Activated CD8-positive, alpha-beta memory T cell treated with anti-CD3 and anti-CD28 coated beads, Interleukin-2, amount 50 U/mL, for 24 hours (primary cell): ENCODE data around the gene NTRK2.

Source experiments
- DNase-seq: peaks from one replicate; pipeline ENCODE4 v3.0.0-alpha.2; 2020; ENCODE audit errors: extremely low read depth

Gene NTRK2

DNA sequence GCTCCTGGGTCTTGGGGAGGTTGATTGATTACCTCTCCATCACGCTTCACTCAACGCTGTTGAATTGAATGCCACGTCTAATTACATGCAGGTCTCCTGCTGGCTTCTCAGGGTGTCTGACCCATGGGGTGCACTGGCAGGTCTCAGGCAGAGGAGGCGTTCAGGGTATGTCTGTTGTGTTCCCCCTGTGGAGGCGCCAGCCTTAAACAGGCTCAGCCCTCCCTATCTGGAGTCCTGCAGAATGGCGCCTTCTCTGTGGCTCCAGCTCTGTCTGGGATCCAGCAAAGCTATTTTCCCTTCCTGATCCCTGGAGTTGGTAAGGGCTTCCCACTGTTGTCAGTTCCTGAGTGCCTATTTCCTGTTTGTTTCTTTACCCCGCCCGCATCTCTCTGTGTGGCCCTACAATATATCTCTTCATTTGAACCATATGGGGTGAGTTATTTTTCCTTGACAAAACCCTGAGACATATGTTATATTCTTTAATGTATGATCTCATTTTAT lies 150.0 kb downstream of the NTRK2 start:
- DNase-seq: no peak

DNA sequence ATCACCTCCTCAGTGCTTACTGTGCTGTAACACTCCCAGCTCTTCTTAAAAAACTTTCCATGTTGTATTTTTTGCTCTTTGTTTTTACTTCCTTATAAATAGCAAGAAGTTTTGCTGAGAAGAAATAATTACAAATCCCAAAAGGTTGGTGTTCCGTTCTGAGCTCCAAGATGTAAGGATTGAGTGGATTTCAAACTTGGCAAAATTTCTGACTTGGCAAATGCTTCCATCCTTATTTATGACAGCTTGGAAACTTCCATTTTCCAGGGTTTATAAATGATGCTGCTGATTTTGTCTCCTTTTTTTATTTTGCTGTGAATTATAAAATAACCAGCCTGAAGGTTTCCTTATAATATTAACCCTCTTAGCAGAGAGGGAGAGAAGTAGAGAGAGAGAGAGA lies 151.9 kb downstream of the NTRK2 start:
- DNase-seq: no peak

DNA sequence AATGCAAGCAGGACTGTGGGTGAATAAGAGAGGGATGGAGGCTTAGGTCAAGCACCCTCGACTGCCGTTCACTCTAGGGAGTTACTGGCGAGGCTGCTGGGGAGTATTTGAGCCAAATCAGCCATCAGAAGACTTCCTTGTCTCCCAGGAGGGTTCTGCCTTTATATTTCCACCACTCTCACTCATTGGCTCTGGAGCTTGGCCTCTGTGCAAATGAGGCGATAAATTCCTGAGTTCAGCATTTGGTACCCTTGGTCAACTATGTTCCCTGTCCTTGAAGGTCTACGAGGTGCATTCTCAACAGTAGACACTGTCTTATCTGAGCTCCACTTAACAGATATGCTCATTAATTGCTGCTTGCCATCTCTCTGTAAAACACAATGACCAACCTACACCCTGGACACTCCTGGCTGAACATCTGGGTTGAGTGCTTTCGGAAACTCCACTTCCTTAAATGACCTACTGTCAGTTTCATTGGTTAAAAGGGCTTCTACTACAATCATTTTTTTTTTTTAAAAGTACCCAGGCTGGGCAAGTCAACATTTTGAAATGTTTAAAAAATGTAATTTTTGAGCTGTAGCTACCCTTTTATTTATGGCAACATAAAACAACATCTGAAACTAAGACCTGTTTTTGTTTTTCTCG lies 153.2 kb downstream of the NTRK2 start:
- no peak for DNase-seq

- DNase-seq: no peak
Measured at GRCh38 chr9:84823421-84824271, 154.1 kb downstream of the NTRK2 start.

- DNase-seq: no peak
Measured at GRCh38 chr9:84827216-84827765, 157.8 kb downstream of the NTRK2 start.

DNA sequence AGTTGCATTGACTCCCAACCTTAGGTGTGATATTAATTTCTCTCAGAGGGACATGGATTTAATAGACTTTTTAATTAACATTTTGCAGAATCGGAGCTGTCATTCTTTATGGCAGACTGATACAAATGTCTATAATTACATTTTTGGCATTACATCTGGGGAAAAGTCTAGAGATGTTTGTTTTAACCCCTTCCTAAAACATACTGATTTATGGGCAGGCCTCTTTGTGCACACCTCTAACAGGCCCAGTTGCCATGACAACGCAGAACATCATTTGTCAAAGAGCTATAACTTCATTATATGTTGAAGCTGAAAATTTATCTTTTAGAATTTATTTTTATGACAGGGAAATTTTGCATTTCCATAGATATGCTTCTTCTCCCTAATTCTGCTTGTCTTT lies 158.5 kb downstream of the NTRK2 start:
- no peak for DNase-seq

DNA sequence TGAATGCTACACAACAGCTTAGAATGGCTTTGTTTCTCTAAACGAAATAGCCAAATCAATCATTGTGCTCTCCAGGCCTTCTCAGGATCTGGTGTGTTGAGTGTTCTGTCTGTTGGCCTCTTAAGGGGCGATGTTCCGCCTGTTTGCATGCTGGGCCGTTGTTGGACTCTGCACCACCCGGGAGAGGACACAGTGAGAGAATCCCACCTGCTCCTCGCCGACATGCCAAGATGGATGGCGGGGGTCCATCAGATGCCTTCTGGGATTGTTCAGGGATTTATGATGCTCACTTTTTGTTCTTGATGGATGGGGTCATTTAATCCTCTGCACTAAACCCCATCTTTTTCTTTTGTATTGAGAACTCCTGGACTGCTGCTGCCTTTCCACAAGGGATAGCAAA lies 159.9 kb downstream of the NTRK2 start:
- no peak for DNase-seq

- no peak for DNase-seq
Measured at GRCh38 chr9:84829997-84830696, 160.6 kb downstream of the NTRK2 start.

- DNase-seq: no peak
Measured at GRCh38 chr9:84831377-84831776, 161.8 kb downstream of the NTRK2 start.

DNA sequence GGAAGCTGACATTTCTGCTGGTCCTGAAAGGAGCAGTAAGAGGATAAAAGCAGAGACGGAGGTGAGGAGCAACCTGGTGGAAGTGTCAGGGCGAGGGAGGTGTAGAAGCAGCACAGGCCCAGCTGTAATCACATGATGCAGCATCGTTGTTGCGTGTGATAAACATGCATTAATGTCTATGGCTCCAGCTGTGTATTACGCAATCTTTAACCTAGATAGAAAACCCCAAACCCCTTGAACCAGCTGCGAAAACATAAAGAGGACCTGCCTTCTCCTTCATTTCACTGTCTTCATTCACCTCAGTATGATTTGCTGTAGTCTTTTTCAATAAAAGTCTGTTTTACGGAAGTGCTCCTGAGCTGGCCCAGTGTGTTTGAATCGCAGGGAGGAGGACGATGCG lies 162.9 kb downstream of the NTRK2 start:
- no peak for DNase-seq

DNA sequence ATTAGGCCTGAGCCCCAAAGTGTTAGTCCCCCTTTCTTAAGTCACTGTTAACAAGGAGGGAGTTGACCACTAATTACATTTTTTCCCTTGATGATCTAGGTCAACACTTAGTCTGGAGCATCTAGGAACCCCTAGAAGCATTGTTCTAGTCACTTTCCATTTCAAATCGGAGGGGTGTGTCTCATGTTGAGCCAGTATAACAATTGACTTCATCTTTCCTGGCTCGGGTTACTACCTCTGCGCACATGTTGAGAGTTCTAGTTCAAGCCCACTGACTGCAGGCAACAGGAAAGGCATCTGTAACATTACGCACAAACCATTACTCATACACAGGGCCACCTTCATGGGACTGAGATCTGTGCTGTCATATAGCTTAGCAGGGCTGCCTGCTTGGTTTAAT lies 164.9 kb downstream of the NTRK2 start:
- no peak for DNase-seq

DNA sequence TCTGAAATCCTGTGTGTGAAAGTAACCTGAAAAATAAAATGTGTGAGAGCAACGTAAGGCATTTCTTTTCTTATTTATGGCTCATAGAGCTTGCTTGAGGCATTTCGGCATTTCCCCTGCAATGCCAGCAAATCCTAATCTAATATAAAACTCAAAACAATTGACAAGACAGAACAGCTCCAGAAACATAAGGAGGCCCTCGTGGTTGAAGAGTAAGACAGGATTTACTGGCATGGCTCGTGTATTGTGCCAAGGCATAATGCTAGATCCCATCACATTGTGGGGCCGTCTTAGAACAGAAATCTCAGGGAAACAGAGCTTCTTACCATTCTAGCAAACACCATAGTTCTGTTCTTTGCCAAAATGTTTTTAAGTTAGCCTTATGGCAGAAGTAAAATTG lies 166.2 kb downstream of the NTRK2 start:
- no peak for DNase-seq

DNA sequence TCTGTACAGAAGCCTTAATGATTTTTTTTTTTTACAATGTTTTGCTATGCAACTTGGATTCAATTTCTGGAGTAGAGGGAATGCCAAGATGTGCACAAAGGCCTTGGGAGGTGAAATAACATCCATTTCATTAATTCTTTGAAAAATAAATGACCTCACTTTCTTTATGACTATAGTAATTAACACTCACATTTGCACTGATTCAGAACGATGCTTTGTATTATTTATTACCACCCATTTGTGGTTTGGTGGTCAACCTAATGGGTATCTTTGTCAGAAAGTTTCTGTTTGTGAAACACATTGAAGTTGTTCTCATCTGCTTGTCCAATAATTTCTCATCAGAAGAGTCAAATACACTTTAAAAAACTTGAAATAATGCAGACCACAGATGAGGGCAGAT lies 169.3 kb downstream of the NTRK2 start:
- no peak for DNase-seq

- no peak for DNase-seq
Measured at GRCh38 chr9:84839541-84839940, 170.0 kb downstream of the NTRK2 start.

GRCh38 chr9:84841931-84842330 lies 172.4 kb downstream of the NTRK2 start:
- DNase-seq: no peak

- no peak for DNase-seq
Measured at GRCh38 chr9:84843175-84843824, 173.8 kb downstream of the NTRK2 start.

DNA sequence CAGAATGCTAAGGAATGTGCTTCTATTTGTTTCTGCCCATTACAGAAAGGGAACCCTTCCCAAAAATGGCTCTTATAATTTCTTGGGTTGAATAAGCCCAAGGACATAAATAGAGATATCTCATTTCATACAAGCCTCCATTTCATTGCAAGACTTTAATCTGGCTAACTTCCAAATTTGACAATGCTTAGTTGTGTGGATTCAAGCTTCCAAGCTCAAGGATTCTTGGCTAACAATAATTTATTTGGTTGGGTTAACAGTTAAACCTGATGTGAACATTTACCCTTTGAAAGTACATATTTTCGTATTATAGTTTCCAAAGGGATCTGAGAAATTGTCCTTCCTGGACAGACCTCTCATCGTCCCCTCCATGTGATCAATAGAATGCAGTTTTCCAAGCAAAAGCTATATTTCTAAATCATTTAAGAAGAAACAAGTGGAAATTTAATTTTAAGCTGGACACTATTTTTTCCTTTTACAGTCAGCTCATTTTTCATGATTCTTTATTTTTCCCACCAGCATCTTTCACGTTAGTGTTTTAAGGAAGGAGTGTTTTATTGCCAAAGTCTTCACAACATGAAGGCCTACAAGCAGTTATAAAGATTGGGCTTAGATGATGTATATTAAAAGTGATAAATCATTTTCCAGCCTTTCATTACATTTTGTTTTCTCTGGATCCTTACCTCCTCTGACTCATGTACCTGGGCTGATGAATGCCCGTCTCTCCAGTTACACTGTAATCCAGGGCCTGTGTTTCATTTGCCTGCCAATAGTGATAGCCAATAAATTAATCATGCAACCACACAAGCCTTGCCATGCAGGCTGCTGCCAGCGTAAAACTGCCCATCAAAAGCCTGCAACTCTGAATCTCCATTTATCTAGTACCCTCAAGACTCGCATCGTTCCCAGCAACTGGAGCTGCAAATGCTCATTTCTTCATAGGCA lies 176.7 kb downstream of the NTRK2 start:
- no peak for DNase-seq

GRCh38 chr9:84846906-84847305 lies 177.4 kb downstream of the NTRK2 start:
- no peak for DNase-seq

DNA sequence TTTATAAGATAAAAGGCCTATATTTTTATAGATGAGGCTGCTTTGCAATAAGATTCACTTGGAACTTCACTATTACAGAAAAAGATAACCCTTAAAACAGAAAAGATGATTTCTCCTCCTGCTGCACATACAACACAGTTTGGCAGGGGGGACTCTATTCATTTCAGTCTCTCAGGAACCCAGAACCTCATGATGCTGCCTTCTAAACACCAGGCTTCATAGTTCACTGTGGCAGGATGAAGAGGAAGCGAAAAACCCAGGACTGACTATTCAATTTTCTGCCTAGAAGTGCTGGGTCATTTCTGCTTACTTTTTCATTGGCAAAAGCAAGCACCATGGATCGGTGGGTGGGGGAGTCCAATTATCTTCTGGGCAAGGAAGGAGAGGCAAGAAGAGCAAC lies 179.5 kb downstream of the NTRK2 start:
- no peak for DNase-seq

- DNase-seq: no peak
Measured at GRCh38 chr9:84850830-84851392, 181.4 kb downstream of the NTRK2 start.
